ENCODE data around the gene DPP6.

The DPP6 gene

DNA sequence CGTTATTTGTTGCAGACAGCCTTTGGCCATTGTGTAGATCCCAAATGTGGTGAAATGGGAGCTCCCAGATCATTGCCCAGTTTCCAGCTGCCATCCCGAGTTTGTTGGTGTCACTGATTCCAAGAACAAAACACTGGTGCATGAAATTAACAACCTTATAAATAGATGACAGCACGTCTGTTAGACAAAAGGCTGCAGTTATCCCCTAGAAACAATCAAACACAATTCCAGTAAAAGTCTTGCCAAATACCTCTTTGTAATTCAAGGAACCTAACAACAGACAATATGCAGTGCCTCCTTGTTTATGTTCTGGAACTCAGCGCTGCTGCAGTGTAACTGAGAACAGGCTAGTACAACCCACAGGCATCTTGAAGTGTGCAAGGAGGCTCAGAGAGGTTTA lies 546.2 kb downstream of the DPP6 start:
- no peak for DNase-seq (ENCODE audit: low spot score)

DNA sequence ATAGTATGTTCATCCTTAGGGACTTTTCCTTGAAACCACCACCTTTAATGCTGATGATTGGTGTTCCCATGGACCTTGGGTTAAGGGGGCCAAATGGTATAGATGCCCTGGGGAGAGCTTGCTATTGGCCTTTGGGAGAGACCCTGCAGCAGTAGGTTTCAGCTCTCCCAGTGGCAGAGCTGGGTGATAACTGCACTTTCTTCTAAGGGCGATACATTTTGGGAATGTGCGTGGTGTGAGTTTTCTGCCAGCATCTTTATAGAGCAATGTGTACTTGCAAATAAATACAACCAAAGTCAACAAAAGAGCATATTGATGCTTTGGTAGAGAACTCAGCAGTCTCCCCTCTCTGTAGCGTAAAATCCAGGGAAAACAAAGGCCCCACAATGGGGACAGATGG lies 546.7 kb downstream of the DPP6 start:
- DNase-seq (ENCODE audit: low spot score): no peak

DNA sequence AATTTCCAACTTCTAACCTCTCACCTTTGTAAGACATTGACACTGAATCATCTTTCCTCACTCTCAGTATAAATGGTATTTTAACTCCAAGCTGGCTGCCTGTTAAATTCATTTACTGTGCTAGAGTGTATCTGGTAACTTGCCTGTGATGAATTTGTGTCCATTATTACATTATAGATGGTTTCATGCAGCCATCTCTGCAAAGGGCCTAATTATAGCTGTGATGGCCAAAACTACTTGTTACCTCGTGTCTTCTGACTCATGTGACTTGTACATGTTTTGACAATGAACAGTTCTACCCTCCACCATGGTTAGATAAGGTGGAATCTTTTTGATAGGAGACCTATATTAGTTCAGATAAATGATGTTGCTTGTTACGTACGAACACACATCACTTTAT lies 558.7 kb downstream of the DPP6 start:
- no peak for DNase-seq (ENCODE audit: low spot score)

DNA sequence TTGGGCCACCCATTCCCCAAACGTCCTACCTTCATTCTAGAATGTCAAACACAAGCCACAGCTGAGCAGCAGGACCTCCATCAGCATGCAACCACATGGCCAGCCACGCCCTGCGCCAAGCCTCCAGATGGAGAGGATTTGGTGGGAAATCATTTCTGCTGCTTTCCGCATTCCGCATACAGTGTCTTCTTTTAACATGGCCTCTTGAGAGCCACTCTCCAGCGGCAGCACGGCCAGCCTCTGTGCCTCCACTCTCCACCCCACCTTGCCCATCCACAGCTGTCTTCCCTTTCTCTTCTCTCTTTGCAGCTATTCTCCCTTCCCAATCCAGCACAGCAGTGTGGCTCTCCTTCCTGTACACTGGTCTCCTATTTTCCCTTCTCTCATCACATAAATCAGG lies 561.6 kb downstream of the DPP6 start:
- no peak for DNase-seq (ENCODE audit: low spot score)

DNA sequence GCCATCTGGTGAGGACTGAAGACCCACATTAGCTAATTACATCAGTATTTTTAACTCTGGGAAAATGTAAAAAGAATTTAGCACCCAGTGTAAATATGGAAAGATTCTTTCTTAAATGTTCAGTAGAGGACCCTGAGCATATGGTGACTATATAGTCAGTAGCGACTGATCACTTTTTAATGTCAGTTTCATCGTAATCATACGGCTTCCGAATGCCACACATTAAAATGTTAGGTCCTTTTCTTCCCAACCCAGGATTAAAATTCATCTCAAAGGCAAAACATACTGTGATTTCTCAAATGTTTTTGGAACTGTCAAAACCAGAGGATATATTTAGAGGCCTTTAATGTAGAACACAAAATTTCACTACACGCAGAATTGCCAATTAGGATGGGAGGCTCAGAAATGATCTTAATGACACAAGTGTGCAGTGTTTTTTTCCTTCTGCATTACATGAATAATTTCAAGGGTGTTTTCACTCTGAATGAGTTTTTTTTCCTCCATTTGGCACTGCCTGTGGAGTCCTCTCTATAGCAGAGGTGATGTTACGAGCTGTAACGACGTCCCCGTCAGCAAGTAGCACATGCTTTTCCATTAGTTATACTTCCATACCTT lies 568.0 kb downstream of the DPP6 start:
- DNase-seq (ENCODE audit: low spot score): no peak

DNA sequence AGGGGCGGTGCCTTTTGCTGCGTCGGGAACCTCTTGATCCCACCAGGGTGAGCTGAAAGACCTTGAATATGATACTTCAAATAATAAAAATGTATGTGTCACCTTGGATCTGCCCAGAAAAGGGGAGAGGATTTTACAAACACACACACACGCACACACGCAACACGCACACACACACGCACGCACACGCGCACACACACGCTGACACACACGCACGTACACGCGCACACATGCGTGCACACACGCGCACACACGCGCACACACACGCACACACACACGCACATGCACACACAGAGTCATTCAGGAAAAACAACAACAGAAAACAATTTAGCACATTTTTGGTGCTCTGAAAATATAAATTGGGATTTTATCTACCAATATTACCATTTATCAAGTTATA lies 571.2 kb downstream of the DPP6 start:
- no peak for DNase-seq (ENCODE audit: low spot score)

DNA sequence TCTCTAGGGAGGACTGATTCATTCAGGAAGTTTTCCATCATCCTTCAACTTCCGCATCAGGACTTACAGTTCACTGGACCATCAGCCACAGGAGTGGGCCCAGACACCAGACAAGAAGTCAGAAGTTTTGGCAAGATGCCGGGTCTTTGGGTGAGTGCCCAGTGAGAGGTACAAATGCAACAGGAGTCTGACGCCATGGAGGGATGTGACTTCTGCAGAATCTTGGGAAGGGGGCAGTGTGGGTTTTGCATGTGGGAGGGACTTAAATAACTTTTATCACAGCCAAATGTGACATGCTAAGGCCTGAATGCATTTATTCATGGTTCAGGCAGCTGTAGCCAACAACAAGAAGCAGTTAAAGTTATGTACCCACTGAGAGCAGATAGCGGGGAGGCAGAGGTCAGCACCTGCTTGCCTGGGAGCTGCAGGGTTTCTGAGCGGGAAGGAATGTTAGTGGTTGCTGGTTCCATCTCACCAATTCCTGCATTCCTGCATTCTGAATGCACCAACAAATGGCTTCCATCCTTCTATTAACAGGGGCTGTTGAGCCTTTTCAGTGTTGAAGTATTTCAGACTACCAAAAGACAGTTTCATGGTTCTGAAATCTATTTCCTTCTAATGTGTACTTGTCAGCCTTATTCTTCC lies 575.6 kb downstream of the DPP6 start:
- no peak for DNase-seq (ENCODE audit: low spot score)

DNA sequence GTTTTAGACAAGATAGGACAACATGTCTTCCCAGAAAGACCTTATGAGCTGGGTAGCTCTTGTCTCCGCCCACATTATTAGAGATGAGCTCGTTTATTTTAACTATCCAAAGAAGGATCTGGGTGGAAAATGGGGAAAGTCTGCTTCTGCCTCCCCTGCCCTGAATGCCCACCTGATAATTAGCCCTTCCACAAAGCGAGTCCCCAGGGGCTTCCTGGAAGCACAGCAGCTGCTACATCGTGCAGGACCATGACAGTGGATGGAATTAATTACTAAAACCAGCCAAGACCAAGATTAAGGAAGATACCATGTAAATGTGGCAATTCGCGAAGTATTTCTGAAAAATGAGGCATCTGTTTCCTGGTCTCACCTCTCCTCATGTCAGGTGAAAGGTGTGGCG lies 576.4 kb downstream of the DPP6 start:
- no peak for DNase-seq (ENCODE audit: low spot score)

DNA sequence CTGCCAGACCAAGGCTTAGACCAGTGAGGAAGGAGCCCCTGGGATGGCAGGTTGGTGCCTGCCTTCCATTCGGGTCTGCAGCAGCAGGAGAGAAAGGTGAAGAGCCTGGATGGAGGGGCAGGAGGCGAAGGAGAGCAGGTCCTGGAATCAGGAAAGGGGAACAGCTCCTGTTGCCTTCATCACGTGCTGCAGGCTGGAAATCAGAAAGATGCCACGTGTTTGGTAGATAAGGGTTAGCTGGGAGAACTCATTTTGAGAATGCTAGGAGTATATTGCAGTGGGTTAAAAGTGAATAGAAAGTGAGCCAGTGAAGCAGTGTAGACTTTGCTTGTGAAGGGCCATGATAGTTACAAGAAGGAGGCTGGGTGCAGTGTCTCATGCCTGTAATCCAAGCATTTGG lies 579.0 kb downstream of the DPP6 start:
- no peak for DNase-seq (ENCODE audit: low spot score)

DNA sequence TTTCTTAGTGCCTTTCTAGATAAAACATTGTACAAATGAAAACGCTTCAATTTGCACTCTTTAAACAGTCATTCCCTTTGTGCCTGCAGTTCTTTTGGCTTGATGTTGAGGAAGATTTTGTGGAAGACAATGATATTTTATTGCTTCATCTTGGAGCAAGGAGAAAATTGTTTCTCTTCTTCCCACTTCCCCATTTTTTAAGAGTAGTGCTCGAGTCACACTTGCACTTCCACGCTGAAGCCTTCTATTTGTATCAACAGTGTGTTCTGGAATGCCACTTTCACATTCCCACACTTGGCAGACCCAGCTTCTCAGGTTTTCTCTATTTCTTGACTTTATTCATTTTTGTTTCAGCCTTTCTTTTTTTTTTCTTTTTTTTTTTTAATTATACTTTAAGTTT lies 581.4 kb downstream of the DPP6 start:
- no peak for DNase-seq (ENCODE audit: low spot score)

DNA sequence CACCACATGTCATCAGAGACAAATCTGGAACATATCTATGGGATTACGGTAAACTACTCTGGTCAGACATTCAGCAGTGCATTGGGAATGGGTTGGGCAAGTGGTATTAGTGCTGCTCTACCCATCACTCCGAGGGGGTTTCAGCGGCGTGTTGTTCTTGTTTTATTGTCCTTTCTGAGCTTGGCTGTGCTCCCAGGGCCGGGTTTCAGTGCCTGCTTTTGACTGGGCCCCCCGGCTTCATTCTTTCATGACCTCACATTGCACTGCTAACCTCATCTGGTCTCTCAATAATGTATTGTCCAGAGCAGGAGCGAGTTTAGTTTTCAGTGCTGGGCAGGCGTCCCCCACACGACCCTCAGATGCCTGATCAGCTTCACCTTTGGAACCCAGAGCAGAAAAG lies 586.1 kb downstream of the DPP6 start:
- DNase-seq (ENCODE audit: low spot score): no peak

DNA sequence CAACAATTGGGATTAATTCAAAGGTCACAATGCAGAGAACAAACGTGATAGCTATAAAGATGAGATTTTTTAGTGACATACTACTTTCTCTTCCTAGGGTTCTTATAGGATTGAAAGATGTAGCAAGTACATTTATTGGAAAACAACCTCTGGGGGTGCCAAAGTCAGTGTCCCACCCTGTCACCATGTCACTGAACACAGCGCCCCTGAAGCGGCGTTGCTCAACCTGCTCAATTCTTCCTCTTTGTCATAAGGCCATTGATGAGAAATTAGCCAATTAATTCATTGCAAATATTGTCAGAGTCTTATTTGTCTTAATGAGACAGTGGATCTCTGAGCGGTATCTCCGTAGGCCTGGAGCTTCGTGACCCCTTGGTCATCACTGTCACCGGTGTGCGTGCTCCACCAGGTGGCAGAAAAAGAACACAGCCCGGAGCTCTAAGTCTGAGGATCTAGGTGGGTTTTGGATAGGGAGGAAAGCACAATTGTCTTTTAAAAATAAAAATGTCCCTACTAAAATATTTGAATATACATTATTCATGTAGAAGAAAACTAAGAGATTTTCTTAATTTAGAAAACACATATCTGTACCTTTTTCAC lies 588.2 kb downstream of the DPP6 start:
- no peak for DNase-seq (ENCODE audit: low spot score)

DNA sequence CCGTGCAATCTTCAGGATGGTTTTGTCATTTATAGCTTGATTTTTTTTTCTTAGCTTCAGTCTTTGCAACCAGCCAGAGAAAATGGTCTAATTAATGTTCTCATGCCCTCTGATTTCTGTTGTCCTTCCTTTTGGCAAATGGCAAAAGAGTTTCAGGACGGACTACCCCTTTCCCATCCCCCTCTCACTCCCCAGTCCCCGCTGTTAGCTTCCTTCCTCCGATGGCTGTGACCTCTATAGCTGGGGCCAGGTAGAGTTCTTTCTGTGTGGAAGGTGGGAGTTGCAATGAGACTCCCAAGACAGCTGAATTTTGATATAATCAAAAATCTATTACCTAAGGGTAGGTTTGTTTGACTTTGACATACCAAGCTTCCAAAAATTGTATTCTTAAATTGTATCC lies 588.7 kb downstream of the DPP6 start:
- DNase-seq (ENCODE audit: low spot score): no peak

DNA sequence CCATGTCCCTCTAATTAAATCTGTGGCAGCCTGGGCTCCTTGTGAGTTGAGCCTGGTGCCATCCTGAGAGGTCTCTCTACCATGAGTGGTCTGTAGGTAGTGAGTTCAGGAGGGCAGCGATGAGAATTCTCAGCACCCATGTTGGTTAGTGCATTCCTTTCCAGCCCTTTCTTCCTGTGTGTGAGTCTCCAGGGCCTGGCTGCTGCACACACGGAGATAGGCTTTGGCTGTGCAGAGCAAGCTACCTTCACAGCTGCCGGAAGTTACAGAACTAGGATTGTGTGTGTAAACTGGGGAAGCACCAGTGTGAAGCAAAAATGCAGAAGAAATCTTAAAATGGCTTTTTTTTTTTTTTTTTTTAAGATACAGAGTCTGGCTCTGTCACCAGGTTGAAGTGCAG lies 592.2 kb downstream of the DPP6 start:
- no peak for DNase-seq (ENCODE audit: low spot score)

DNA sequence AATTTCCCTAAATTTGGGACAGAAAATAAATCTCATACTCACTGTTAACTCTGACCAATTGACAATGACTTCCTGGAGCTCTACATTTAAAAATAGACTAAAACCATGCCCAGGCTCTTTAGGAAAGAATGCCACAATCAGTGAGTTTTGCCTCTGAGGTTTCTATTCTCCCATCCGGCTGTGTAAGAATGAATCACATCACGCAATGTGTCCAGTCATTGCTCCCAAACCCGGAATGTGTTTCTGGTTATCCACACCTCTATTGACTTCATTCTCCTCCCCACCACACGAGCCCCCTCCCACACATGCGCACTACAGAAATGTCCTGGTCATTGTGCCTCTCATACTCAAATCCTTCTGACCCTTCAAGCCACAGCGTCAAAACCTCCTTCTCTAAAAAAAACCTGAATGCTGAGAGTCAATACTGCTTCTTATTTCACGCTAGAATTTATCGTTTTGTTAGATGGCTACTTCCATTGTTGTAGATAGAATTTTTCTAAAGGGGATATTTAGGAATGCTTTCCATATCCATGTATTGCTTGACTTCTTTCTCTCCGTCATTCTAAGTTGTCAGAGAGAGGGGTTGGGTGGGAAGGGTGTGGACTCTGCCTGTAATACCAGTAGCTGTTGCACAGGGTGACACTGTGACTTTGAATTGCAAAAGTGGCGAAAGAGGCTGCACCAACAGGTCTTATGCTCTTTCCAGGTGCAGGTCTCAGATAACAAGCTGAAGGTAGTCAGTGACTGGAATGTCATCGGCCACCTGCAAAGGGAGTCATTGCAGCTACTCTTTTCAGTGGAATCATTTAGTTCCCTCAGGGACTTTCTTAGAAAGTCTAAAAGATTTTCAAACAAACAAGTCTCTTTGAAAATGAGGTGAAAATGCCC lies 594.2 kb downstream of the DPP6 start:
- DNase-seq (ENCODE audit: low spot score): no peak

DNA sequence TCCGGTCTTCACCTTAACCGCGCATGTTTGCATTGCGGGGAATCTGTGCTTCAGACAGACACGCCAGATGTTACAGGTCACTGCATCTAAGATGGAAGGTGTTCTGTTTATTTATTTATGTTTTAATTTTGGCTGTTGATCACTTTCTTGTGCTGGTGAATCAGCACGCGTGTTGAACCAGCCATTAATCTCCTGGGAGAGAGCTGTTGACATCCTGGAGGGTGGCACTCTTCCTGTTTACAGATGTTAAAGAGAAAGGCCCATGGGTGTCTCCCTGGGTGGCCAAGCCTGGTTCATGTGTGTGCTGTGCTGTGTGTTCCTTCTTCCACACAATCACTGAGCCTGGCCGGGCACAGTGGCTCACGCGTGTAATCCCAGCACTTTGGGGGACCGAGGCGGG lies 595.4 kb downstream of the DPP6 start:
- DNase-seq (ENCODE audit: low spot score): no peak

DNA sequence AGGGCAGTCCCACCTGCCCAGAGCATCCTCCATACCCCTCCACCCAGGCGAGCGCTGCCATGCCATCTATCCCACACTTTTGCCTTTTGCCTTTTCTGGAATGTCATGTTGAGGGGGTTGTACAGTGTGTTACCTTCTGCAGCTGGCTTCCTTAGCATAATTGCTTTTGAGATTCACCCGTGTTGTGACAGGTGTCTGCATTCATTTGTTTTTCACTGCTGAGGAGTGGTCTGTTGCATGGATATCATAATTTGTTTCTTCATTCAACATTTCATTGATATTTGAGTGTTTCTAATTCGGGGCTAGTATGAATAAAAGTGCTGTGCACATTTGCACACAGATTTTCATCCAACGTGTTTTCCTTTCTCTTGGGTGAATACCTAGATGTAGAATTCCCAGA lies 596.8 kb downstream of the DPP6 start:
- no peak for DNase-seq (ENCODE audit: low spot score)

DNA sequence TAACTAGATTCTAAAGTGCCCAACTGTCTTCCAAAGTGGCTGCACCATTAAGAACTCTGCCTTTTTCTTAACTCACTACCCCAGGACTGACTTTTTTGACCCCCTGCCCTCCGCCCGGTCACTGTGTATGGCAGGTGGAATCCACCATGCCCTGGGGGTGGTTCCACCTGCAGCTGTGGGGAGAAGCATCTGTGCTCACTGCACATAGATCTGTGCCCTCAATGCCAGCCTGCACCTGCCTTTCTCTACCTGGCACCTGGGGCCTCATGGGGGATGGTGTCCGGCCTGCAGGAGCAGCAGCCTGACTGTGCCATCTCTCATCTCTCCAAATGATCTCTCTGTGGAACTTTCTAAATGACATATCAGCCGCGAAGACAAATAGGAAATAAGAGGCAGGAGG lies 597.2 kb downstream of the DPP6 start:
- no peak for DNase-seq (ENCODE audit: low spot score)

DNA sequence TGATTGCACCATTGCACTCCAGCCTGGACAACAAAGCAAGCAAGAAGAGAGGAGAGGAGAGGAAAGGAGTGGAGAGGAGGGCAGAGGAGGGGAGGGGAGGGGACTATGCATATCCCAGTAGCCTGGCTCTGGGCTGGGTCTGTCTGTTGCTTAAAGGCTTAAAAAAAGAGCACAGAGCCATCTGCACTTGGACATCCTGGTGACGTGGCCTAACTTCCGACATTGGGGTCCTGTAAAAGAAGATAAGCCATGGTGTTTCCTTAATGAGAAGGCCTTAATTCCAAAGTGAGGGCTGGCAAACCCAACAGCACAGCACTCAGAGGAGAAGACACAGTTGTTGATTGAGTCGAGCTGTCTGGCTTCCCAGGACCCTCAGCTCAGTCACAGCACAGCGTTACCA lies 598.1 kb downstream of the DPP6 start:
- DNase-seq (ENCODE audit: low spot score): no peak

DNA sequence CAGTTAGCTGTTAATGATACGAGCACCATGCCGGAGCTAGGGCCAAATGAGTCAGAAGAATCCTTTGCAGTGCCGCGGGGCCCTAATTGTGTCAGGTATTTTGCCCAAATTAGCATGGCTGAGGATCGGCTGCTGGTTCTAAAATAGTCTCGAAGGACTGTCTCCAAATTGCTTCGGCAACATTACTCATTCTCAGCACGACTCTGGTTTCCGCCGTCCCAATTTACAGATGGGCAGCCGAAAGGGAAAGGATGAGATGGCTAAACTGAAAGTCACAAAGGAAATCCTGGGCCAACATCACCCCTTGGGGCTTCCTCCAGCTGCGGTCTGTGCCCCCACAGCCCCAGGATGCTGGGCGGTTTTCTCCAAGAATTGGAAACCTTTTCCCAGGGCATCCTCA lies 599.3 kb downstream of the DPP6 start:
- no peak for DNase-seq (ENCODE audit: low spot score)

DNA sequence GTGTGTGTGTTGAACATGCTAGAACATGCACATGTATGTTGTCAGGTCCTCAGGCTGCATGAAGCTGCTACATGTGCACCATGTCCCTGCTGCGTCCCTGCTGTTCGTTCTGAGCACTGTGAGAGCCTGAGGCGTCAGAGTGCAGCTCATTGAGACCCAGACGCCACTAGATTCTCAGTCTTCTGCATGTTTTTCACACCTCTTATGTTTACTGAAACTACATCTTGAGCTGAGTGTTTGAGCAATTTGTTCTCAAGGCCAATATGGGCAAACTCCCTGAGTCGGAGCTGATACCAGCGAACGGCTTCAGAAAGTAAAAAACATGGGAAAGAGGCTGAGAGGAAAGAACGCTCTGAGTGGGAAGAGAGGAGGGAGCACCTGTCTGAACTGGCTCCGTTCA lies 600.4 kb downstream of the DPP6 start:
- DNase-seq (ENCODE audit: low spot score): no peak

DNA sequence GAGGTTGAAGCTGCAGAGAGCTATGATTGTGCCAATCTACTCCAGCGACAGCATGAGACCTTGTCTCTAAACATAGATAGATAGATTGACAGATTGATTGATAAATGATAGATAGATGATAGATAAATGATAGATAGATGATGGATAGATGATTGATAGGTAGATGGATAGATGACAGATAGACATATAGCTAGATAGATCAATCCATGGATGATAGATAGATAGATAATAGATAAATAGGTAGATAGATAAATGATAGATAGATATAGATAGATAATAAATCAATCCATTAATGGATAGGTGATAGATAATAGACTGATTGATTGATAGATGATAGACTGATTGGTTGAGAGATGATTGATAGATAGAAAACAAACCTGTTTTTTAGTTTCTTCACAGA lies 601.1 kb downstream of the DPP6 start:
- no peak for DNase-seq (ENCODE audit: low spot score)

DNA sequence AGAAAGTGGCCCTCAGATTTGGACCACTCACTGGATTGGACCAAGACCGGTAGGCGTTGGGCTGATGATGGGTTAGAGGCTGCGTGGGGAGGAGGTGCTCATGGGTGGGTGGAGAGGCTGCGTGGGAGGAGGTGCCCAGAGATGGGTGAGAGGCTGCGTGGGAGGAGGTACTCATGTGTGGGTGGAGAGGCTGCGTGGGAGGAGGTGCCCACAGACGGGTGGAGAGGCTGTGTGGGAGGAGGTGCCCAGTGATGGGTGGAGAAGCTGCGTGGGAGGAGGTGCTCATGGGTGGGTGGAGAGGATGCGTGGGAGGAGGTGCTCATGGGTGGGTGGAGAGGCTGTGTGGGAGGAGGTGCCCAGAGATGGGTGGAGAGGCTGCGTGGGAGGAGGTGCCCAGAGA lies 604.4 kb downstream of the DPP6 start:
- no peak for DNase-seq (ENCODE audit: low spot score)
